GM12878 (cell line): ENCODE results near the gene ZNF771. TPM values are rescaled to one million over a fixed set of nuclear protein-coding genes. Genes with fewer than 3 reads are reported as not detected.

Experiments
- ATAC-seq: fragments of 200-7000 bp; cut with Tn5 transposase; 3 replicates; pipeline ENCODE4 v1.9.1; 2020; ENCODE audit warnings: mild to moderate bottlenecking, moderate library complexity
- BruUV-seq: library from RNA; stranded (reverse); fragments of 400-500 nt; replicated peaks from 2 replicates; lab custom pipeline; 2021; lab: Mats Ljungman, UMichigan
- CTCF ChIA-PET: fragments of 300-600 bp; sonication (Branson Sonifier 250); formaldehyde crosslinking; extraction: SDS; loops from one replicate; lab custom pipeline; 2021; ENCODE audit warnings: inconsistent platforms; lab: Yijun Ruan, JAX
- POLR2A ChIA-PET: fragments of 350-600 bp; formaldehyde crosslinking; extraction: SDS; loops from one replicate; lab custom pipeline; 2021; ENCODE audit warnings: inconsistent platforms; lab: Charles Lee
- RAD21 ChIA-PET: fragments of 300-600 bp; sonication (Branson Sonifier 250); formaldehyde crosslinking; loops from one replicate; lab custom pipeline; 2023; ENCODE audit warnings: antibody characterized with exemption; ENCODE audit not compliant: unreplicated experiment; lab: Charles Lee
- SMC1A ChIA-PET: fragments of 300-600 bp; sonication (Branson Sonifier 250); formaldehyde crosslinking; loops from one replicate; lab custom pipeline; 2023; ENCODE audit not compliant: unreplicated experiment, uncharacterized antibody; lab: Charles Lee
- DNase-seq: peaks from one replicate; pipeline ENCODE4 v3.0.0-alpha.2; 2011; ENCODE audit warnings: low read depth, low spot score
- FAIRE-seq: peaks from 3 replicates; lab custom pipeline; 2011; peaks lifted over from hg19 to GRCh38; lab: Jason Lieb, UNC
- H2AFZ ChIP-seq: 2 replicates; pipeline ENCODE4 v1.6.0; 2011; ENCODE audit warnings: low read depth, low read length, control low read depth; ENCODE audit not compliant: control insufficient read depth
- H3K27ac ChIP-seq: 2 replicates; pipeline ENCODE4 v1.5.1; 2011; ENCODE audit warnings: control low read depth; ENCODE audit not compliant: control insufficient read depth, insufficient read depth
- H3K27me3 ChIP-seq, 2 experiments: replicated peaks in 1 of 2; 2 replicates each; pipeline versions ENCODE4 v1.6.0 to v1.6.1; 2011; ENCODE audit warnings: low read length in 1 of 2; ENCODE audit not compliant: control insufficient read depth in 2 of 2, insufficient read depth in 2 of 2
- H3K36me3 ChIP-seq, 2 experiments: 2 replicates each; pipeline ENCODE4 v1.5.1; 2011; ENCODE audit warnings: low read length in 1 of 2; ENCODE audit not compliant: control insufficient read depth in 2 of 2, insufficient read depth in 2 of 2
- H3K4me1 ChIP-seq: 2 replicates; pipeline ENCODE4 v1.6.1; 2011; ENCODE audit warnings: mild to moderate bottlenecking, low read length, moderate library complexity, mixed read lengths; ENCODE audit not compliant: control insufficient read depth, insufficient read depth
- H3K4me2 ChIP-seq: 2 replicates; pipeline ENCODE4 v1.6.0; 2011; ENCODE audit warnings: control low read depth; ENCODE audit not compliant: control insufficient read depth, insufficient read depth
- H3K4me3 ChIP-seq: fragments of 200-600 bp; sonication (generic); 2 replicates; pipeline ENCODE4 v1.5.1; 2016
- H3K79me2 ChIP-seq: 2 replicates; pipeline ENCODE4 v1.6.0; 2011; ENCODE audit warnings: low read length; ENCODE audit not compliant: control insufficient read depth, insufficient read depth
- H3K9ac ChIP-seq: 2 replicates; pipeline ENCODE4 v1.8.0; 2011; ENCODE audit warnings: low read length, control low read depth, mixed read lengths; ENCODE audit not compliant: control insufficient read depth, insufficient read depth
- H3K9me3 ChIP-seq: replicated peaks from 3 replicates; pipeline ENCODE4 v1.5.1; 2011; ENCODE audit warnings: mild to moderate bottlenecking, low read length; ENCODE audit not compliant: control insufficient read depth, insufficient read depth
- H4K20me1 ChIP-seq: 2 replicates; pipeline ENCODE4 v1.6.0; 2011; ENCODE audit not compliant: control insufficient read depth, insufficient read depth
- NFYB ChIP-seq: IDR thresholded peaks from 2 replicates; pipeline ENCODE4 v1.6.1; 2011; ENCODE audit warnings: low read depth, mild to moderate bottlenecking, low read length, improper control_type of control experiment, moderate library complexity; ENCODE audit not compliant: insufficient read depth
- SRF ChIP-seq, 2 experiments: IDR thresholded peaks; 2 replicates each; pipeline ENCODE4 v1.6.1; 2011; ENCODE audit warnings: low read depth in 2 of 2, low read length in 2 of 2, mild to moderate bottlenecking in 1 of 2, moderate library complexity in 1 of 2
- WRNIP1 ChIP-seq: IDR thresholded peaks from 2 replicates; pipeline ENCODE4 v1.6.1; 2011; ENCODE audit warnings: low read depth, low read length, improper control_type of control experiment, borderline replicate concordance
- ZNF274 ChIP-seq: IDR thresholded peaks from one replicate; pipeline ENCODE4 v1.8.0; 2011; ENCODE audit not compliant: insufficient read length, insufficient read depth
- ZZZ3 ChIP-seq: IDR thresholded peaks from 2 replicates; pipeline ENCODE4 v1.6.1; 2011; ENCODE audit warnings: low read depth; ENCODE audit not compliant: control insufficient read depth, insufficient read length
- WGBS: methylation state at CpG from one replicate; pipeline ENCODE4 v1.1.6; 2016; ENCODE audit warnings: low lambda C conversion rate; ENCODE audit not compliant: insufficient replicate concordance, insufficient coverage; ENCODE audit errors: missing lambda C conversion rate; 5-methylcytosine and 5-hydroxymethylcytosine counted together
- in situ Hi-C: fragments of 300-500 bp; cut with MboI; formaldehyde crosslinking; loops from 9 replicates; pipeline ENCODE4 v1.14.3; 2018; ENCODE audit warnings: mixed read lengths
- intact Hi-C: fragments of 100-400 bp; cut with micrococcal nuclease; formaldehyde crosslinking; loops from one replicate; pipeline ENCODE4 v1.14.2; 2022; ENCODE audit not compliant: unreplicated experiment
- polyA plus RNA-seq, 11 experiments: library from polyadenylated mRNA; depleted of rRNA in 4 of 11; unstranded in 6 of 11; stranded (reverse) in 5 of 11; fragments of >200 nt; fragmentation: Nextera tagmentation in 4 of 11; fragmentation: Illumina TruSeq in 1 of 11; extraction: Ambion mirVana in 4 of 11; extraction: Trizol in 1 of 11; gene quantifications; 1 replicate in 1 of 11; 2 replicates in 10 of 11; pipeline versions ENCODE4 v1.2.1 to v1.2.3, GENCODE V29; 2011 to 2016; ENCODE audit warnings: inconsistent platforms in 2 of 11, missing spikeins in 2 of 11, low read depth in 1 of 11
- total RNA-seq, 4 experiments: library from RNA; depleted of rRNA in 3 of 4; stranded (reverse); fragments of >200 nt in 3 of 4; fragmentation: Illumina TruSeq in 1 of 4; extraction: Trizol in 1 of 4; gene quantifications; 2 replicates each; pipeline versions ENCODE4 v1.2.1 to v1.2.3, GENCODE V29; 2013 to 2021
- TF ChIP-seq, protein P1 (sequence below): IDR thresholded peaks from 2 replicates; pipeline ENCODE4 v1.6.1; 2012; ENCODE audit warnings: improper control_type of control experiment, low read depth, low read length; ENCODE audit not compliant: insufficient replicate concordance
- TF ChIP-seq, protein P2 (sequence below): IDR thresholded peaks from 2 replicates; pipeline ENCODE4 v1.6.1; 2011; ENCODE audit warnings: low read depth, low read length, improper control_type of control experiment, borderline replicate concordance
- TF ChIP-seq, protein P3 (sequence below): fragments of 450-650 bp; conservative IDR thresholded peaks from 2 replicates; pipeline ENCODE4 v1.6.1; 2017; ENCODE audit warnings: mild to moderate bottlenecking, moderate library complexity
- TF ChIP-seq, protein P4 (sequence below): fragments of 450-650 bp; formaldehyde crosslinking; IDR thresholded peaks from 2 replicates; pipeline ENCODE4 v1.4.0; 2020; ENCODE audit warnings: mild to moderate bottlenecking, moderate library complexity

Gene ZNF771
- total and polyA plus RNA-seq, 10 of the 15 experiments (the other 5 are each of a cell fraction or from before 2014, with no cell fraction given) = 0.98 to 7.6 (median 3.7) TPM

DNA sequence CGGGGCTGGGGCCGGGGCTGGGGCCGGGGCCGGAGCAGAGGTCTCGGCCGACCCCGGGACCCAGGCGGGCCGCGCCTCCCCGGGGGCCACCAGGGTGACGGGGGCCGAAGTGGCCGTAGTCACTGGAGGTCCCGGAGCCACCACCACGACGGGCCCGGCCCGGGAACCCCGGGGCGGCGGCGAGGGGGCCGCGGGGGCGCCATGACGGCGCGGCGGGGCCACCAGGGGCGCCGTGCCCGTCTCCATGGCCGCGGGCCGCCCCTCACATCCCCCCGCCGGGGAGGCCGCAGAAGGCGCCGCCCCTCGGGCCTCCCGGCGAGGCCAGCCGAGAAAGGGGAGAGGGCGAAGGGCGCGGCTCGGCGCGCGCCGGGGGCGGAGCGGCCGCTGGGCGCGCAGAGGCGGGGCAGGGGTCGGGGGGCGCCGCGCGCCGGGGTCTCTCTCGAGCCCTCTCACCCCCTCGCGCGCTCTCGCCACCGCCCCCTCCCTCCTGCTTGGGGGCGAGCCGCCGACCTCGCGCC lies 37.4 kb upstream of the ZNF771 start:
- peaks cover 0 to 1% of the 10 kb centered on the region in 2 experiments; a peak in 2 of 4 replicates for H3K36me3 ChIP-seq
- ChIA-PET CTCF (interaction anchor here (0.8 to 9.0 kb wide), 9 partner anchors 14 to 289 kb away, joined by 3 to 70 read pairs (median 5); partner anchors contain the start of genes CD2BP2, DCTPP1 and ZNF771), RAD21 (interaction anchor here (0.8 to 3.8 kb wide), 12 partner anchors 10 to 279 kb away, joined by 3 to 33 read pairs (median 6); partner anchors contain the start of genes CD2BP2, DCTPP1, SEPTIN1 and TBX6), POLR2A (interaction anchor here (0.5 to 2.5 kb wide), 9 partner anchors 12 to 278 kb away, joined by 3 to 37 read pairs (median 6); partner anchors contain the start of genes CD2BP2, CORO1A, DCTPP1 and SEPTIN1), SMC1A (interaction anchor here (1.2 to 3.5 kb wide), 8 partner anchors 13 to 278 kb away, joined by 3 to 16 read pairs (median 5); partner anchors contain the start of genes CD2BP2, TBX6 and ZNF771)
- no peaks in the 10 kb centered on the region for H3K27me3 ChIP-seq
- peak overlapping the region; percentile 97 for H3K4me3 ChIP-seq
- intact Hi-C loops (loop anchor here (2.0 kb wide), 1 partner anchor 15 kb away; the partner anchor contains the start of gene CD2BP2), in situ Hi-C loops (no loop called here)
- peak overlapping the region; percentile 98; the same call in 1 of the 2 replicates for H3K4me2 ChIP-seq
- DNase-seq = no peak
- peak overlapping the region; percentile 46; the same call in 1 of the 2 replicates for H3K27ac ChIP-seq
- peaks cover 12% of the 10 kb centered on the region for H4K20me1 ChIP-seq
- no peaks in the 10 kb centered on the region for H3K9me3 ChIP-seq
- peaks cover 16% of the 10 kb centered on the region for H3K4me1 ChIP-seq
- BruUV-seq = no TSS peak
- ATAC-seq = no peak
- 1% methylated on average over 13 of the region's 76 CpGs for WGBS
- H2AFZ ChIP-seq = 0 out of 2 replicates have a peak overlapping the region, but pooled peaks have one; percentile 3
- H3K79me2 ChIP-seq = peaks cover 33% of the 10 kb centered on the region
- peak overlapping the region; percentile 86 for H3K9ac ChIP-seq
- FAIRE-seq = no peak
- TF ChIP-seq SRF (IDR thresholded peaks at IDR 0.05; ENCODE audit: low read depth in 2 of 2, low read length in 2 of 2) (no peak), ZNF274 (no peak), ZZZ3 (no peak), WRNIP1 (no peak), NFYB (no peak)
- TF ChIP-seq, protein P1, sequence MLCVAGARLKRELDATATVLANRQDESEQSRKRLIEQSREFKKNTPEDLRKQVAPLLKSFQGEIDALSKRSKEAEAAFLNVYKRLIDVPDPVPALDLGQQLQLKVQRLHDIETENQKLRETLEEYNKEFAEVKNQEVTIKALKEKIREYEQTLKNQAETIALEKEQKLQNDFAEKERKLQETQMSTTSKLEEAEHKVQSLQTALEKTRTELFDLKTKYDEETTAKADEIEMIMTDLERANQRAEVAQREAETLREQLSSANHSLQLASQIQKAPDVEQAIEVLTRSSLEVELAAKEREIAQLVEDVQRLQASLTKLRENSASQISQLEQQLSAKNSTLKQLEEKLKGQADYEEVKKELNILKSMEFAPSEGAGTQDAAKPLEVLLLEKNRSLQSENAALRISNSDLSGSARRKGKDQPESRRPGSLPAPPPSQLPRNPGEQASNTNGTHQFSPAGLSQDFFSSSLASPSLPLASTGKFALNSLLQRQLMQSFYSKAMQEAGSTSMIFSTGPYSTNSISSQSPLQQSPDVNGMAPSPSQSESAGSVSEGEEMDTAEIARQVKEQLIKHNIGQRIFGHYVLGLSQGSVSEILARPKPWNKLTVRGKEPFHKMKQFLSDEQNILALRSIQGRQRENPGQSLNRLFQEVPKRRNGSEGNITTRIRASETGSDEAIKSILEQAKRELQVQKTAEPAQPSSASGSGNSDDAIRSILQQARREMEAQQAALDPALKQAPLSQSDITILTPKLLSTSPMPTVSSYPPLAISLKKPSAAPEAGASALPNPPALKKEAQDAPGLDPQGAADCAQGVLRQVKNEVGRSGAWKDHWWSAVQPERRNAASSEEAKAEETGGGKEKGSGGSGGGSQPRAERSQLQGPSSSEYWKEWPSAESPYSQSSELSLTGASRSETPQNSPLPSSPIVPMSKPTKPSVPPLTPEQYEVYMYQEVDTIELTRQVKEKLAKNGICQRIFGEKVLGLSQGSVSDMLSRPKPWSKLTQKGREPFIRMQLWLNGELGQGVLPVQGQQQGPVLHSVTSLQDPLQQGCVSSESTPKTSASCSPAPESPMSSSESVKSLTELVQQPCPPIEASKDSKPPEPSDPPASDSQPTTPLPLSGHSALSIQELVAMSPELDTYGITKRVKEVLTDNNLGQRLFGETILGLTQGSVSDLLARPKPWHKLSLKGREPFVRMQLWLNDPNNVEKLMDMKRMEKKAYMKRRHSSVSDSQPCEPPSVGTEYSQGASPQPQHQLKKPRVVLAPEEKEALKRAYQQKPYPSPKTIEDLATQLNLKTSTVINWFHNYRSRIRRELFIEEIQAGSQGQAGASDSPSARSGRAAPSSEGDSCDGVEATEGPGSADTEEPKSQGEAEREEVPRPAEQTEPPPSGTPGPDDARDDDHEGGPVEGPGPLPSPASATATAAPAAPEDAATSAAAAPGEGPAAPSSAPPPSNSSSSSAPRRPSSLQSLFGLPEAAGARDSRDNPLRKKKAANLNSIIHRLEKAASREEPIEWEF = no peak
- TF ChIP-seq, protein P2, sequence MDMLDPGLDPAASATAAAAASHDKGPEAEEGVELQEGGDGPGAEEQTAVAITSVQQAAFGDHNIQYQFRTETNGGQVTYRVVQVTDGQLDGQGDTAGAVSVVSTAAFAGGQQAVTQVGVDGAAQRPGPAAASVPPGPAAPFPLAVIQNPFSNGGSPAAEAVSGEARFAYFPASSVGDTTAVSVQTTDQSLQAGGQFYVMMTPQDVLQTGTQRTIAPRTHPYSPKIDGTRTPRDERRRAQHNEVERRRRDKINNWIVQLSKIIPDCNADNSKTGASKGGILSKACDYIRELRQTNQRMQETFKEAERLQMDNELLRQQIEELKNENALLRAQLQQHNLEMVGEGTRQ = no peak
- TF ChIP-seq, protein P3, sequence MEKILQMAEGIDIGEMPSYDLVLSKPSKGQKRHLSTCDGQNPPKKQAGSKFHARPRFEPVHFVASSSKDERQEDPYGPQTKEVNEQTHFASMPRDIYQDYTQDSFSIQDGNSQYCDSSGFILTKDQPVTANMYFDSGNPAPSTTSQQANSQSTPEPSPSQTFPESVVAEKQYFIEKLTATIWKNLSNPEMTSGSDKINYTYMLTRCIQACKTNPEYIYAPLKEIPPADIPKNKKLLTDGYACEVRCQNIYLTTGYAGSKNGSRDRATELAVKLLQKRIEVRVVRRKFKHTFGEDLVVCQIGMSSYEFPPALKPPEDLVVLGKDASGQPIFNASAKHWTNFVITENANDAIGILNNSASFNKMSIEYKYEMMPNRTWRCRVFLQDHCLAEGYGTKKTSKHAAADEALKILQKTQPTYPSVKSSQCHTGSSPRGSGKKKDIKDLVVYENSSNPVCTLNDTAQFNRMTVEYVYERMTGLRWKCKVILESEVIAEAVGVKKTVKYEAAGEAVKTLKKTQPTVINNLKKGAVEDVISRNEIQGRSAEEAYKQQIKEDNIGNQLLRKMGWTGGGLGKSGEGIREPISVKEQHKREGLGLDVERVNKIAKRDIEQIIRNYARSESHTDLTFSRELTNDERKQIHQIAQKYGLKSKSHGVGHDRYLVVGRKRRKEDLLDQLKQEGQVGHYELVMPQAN = peak; percentile 86
- TF ChIP-seq, protein P4, sequence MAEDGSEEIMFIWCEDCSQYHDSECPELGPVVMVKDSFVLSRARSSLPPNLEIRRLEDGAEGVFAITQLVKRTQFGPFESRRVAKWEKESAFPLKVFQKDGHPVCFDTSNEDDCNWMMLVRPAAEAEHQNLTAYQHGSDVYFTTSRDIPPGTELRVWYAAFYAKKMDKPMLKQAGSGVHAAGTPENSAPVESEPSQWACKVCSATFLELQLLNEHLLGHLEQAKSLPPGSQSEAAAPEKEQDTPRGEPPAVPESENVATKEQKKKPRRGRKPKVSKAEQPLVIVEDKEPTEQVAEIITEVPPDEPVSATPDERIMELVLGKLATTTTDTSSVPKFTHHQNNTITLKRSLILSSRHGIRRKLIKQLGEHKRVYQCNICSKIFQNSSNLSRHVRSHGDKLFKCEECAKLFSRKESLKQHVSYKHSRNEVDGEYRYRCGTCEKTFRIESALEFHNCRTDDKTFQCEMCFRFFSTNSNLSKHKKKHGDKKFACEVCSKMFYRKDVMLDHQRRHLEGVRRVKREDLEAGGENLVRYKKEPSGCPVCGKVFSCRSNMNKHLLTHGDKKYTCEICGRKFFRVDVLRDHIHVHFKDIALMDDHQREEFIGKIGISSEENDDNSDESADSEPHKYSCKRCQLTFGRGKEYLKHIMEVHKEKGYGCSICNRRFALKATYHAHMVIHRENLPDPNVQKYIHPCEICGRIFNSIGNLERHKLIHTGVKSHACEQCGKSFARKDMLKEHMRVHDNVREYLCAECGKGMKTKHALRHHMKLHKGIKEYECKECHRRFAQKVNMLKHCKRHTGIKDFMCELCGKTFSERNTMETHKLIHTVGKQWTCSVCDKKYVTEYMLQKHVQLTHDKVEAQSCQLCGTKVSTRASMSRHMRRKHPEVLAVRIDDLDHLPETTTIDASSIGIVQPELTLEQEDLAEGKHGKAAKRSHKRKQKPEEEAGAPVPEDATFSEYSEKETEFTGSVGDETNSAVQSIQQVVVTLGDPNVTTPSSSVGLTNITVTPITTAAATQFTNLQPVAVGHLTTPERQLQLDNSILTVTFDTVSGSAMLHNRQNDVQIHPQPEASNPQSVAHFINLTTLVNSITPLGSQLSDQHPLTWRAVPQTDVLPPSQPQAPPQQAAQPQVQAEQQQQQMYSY = no peak
